SU-DHL-6 (cell line): ENCODE results near the gene SIAH2.

Experiments
- H2AFZ ChIP-seq: fragments of 200-600 bp; sonication (generic); 2 replicates; pipeline ENCODE4 v1.6.1; 2014; ENCODE audit warnings: low read depth, mild to moderate bottlenecking, moderate library complexity, mixed read lengths, antibody characterized with exemption, low read length; ENCODE audit not compliant: severe bottlenecking
- H3F3A ChIP-seq: fragments of 200-600 bp; shearing (Covaris generic); 2 replicates; pipeline ENCODE4 v1.6.0; 2016; ENCODE audit warnings: antibody characterized with exemption, mild to moderate bottlenecking; ENCODE audit not compliant: insufficient read depth
- H3K27ac ChIP-seq: fragments of 200-600 bp; sonication (generic); 2 replicates; pipeline ENCODE4 v1.5.1; 2016; ENCODE audit warnings: low read depth, mild to moderate bottlenecking, low read length, moderate library complexity, mixed read lengths
- H3K27me3 ChIP-seq: fragments of 200-600 bp; sonication (generic), shearing (Covaris generic); 2 replicates; pipeline ENCODE4 v1.6.0; 2014; ENCODE audit warnings: mild to moderate bottlenecking, low read length
- H3K36me3 ChIP-seq: fragments of 200-600 bp; sonication (generic); 2 replicates; pipeline ENCODE4 v1.6.1; 2014; ENCODE audit warnings: mild to moderate bottlenecking, low read length, mixed read lengths
- H3K4me2 ChIP-seq: fragments of 300-600, 200-600 bp; shearing (Covaris generic), sonication (generic); 2 replicates; pipeline ENCODE4 v1.6.0; 2014; ENCODE audit warnings: low read length, low read depth, mild to moderate bottlenecking; ENCODE audit not compliant: poor library complexity, severe bottlenecking
- H3K4me3 ChIP-seq: fragments of 200-600 bp; sonication (generic); 2 replicates; pipeline ENCODE4 v1.5.1; 2014; ENCODE audit warnings: antibody characterized with exemption, low read length, mild to moderate bottlenecking, mixed read lengths; ENCODE audit not compliant: insufficient read depth, poor library complexity, severe bottlenecking
- H3K79me2 ChIP-seq: fragments of 200-600 bp; sonication (generic); 2 replicates; pipeline ENCODE4 v1.6.1; 2014; ENCODE audit warnings: mild to moderate bottlenecking, low read length, moderate library complexity; ENCODE audit not compliant: insufficient read depth
- H3K9ac ChIP-seq: fragments of 200-600 bp; sonication (generic); 2 replicates; pipeline ENCODE4 v1.7.0; 2014; ENCODE audit warnings: mild to moderate bottlenecking, low read length
- H3K9me2 ChIP-seq: fragments of 200-600 bp; sonication (generic); replicated peaks from 2 replicates; pipeline ENCODE4 v1.6.1; 2014; ENCODE audit warnings: low read length; ENCODE audit not compliant: insufficient read depth
- H3K9me3 ChIP-seq: fragments of 200-600 bp; sonication (generic); 2 replicates; pipeline ENCODE4 v1.6.1; 2014; ENCODE audit warnings: low read length, mixed read lengths; ENCODE audit not compliant: insufficient read depth
- H4K20me1 ChIP-seq: fragments of 200-600 bp; sonication (generic); 2 replicates; pipeline ENCODE4 v1.6.1; 2014; ENCODE audit warnings: low read depth, mild to moderate bottlenecking, antibody characterized with exemption, low read length, moderate library complexity, mixed read lengths
- EZH2phosphoT487 ChIP-seq: fragments of 200-600 bp; sonication (generic), shearing (Covaris generic); conservative IDR thresholded peaks from 2 replicates; pipeline ENCODE4 v1.6.1; 2018; ENCODE audit warnings: mild to moderate bottlenecking, antibody characterized with exemption, low read length, moderate library complexity, mixed read lengths
- TF ChIP-seq, protein P1 (sequence below): fragments of 200-600 bp; sonication (generic); IDR thresholded peaks from one replicate; pipeline ENCODE4 v1.5.1; 2017; ENCODE audit warnings: antibody characterized with exemption, mild to moderate bottlenecking, low read length, moderate library complexity; ENCODE audit not compliant: insufficient read depth, poor library complexity, severe bottlenecking

Gene SIAH2

GRCh38 chr3:150778793-150779401 lies 15.9 kb upstream of the SIAH2 start:
- no peak for TF ChIP-seq EZH2phosphoT487
- TF ChIP-seq, protein P1, sequence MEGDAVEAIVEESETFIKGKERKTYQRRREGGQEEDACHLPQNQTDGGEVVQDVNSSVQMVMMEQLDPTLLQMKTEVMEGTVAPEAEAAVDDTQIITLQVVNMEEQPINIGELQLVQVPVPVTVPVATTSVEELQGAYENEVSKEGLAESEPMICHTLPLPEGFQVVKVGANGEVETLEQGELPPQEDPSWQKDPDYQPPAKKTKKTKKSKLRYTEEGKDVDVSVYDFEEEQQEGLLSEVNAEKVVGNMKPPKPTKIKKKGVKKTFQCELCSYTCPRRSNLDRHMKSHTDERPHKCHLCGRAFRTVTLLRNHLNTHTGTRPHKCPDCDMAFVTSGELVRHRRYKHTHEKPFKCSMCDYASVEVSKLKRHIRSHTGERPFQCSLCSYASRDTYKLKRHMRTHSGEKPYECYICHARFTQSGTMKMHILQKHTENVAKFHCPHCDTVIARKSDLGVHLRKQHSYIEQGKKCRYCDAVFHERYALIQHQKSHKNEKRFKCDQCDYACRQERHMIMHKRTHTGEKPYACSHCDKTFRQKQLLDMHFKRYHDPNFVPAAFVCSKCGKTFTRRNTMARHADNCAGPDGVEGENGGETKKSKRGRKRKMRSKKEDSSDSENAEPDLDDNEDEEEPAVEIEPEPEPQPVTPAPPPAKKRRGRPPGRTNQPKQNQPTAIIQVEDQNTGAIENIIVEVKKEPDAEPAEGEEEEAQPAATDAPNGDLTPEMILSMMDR: no peak
- H4K20me1 ChIP-seq: no peaks in the 10 kb centered on the region
- H3K4me3 ChIP-seq: no peak overlapping the region
- no peaks in the 10 kb centered on the region for H3K27me3 ChIP-seq
- H2AFZ ChIP-seq: no peak overlapping the region
- no peaks in the 10 kb centered on the region for H3K36me3 ChIP-seq
- H3K9me2 ChIP-seq: no peaks in the 10 kb centered on the region
- H3K4me2 ChIP-seq: no peak overlapping the region
- no peaks in the 10 kb centered on the region for H3F3A ChIP-seq
- H3K79me2 ChIP-seq: no peaks in the 10 kb centered on the region
- H3K9me3 ChIP-seq: no peaks in the 10 kb centered on the region
- no peak overlapping the region for H3K9ac ChIP-seq
- H3K27ac ChIP-seq: no peak overlapping the region

GRCh38 chr3:150775001-150775599 lies 12.1 kb upstream of the SIAH2 start:
- H3K79me2 ChIP-seq: no peaks in the 10 kb centered on the region
- H3K27ac ChIP-seq: no peak overlapping the region
- H3F3A ChIP-seq: no peaks in the 10 kb centered on the region
- no peaks in the 10 kb centered on the region for H3K9me2 ChIP-seq
- H3K9ac ChIP-seq: no peak overlapping the region
- H3K27me3 ChIP-seq: no peaks in the 10 kb centered on the region
- no peak overlapping the region for H3K4me3 ChIP-seq
- no peaks in the 10 kb centered on the region for H3K36me3 ChIP-seq
- no peak for TF ChIP-seq EZH2phosphoT487
- no peaks in the 10 kb centered on the region for H4K20me1 ChIP-seq
- no peaks in the 10 kb centered on the region for H3K9me3 ChIP-seq
- no peak overlapping the region for H3K4me2 ChIP-seq
- no peak overlapping the region for H2AFZ ChIP-seq

GRCh38 chr3:150773616-150774192 lies 10.7 kb upstream of the SIAH2 start:
- TF ChIP-seq, protein P1: no peak
- no peak for TF ChIP-seq EZH2phosphoT487
- Histone ChIP-seq H3F3A (no peaks in the 10 kb centered on the region), H3K27ac (no peak overlapping the region), H4K20me1 (no peaks in the 10 kb centered on the region), H3K79me2 (no peaks in the 10 kb centered on the region), H3K4me3 (no peak overlapping the region), H3K9ac (no peak overlapping the region), H3K9me3 (no peaks in the 10 kb centered on the region), H3K27me3 (no peaks in the 10 kb centered on the region), H2AFZ (no peak overlapping the region), H3K4me2 (no peak overlapping the region), H3K36me3 (no peaks in the 10 kb centered on the region), H3K9me2 (no peaks in the 10 kb centered on the region)

DNA sequence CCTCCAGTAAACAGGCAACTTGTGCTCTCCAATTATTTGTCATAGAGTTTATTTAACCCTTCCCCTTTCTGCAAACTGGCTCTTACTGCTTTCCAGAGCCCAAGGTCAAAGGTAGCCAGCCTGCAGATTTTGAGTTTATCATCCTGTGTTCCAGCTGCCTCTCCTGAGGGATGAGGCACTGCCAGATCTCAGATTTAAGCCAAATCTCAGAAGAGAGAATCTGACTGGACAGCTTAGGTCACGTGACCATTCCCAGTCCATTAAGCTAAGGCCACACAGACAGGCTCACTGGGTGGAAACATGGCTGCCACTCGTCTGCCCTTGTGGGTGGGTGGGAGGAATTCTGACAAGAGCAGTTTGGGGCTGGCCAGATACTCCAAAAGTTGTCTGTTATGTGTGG lies 8.6 kb upstream of the SIAH2 start:
- Histone ChIP-seq H3K9ac (no peak overlapping the region), H3F3A (peaks cover 6% of the 10 kb centered on the region), H3K36me3 (no peaks in the 10 kb centered on the region), H3K9me2 (no peaks in the 10 kb centered on the region), H3K27me3 (no peaks in the 10 kb centered on the region), H4K20me1 (no peaks in the 10 kb centered on the region), H3K9me3 (no peaks in the 10 kb centered on the region), H2AFZ (no peak overlapping the region), H3K4me3 (no peak overlapping the region), H3K79me2 (no peaks in the 10 kb centered on the region), H3K27ac (no peak overlapping the region), H3K4me2 (no peak overlapping the region)
- TF ChIP-seq, protein P1: no peak
- no peak for TF ChIP-seq EZH2phosphoT487
